Tibial artery (tissue), 4 donors: Measurements from ENCODE around the gene CUX1.

Source experiments
- DNase-seq, 2 donors: peaks; one replicate each; pipeline ENCODE4 v3.0.0-alpha.2; 2019
- H3K27ac ChIP-seq, 2 donors: fragments of 200-600 bp; sonication (generic) in 1 of 2; 1 replicate in 1 of 2; 2 replicates in 1 of 2; pipeline ENCODE4 v1.5.1; 2018 to 2019; ENCODE audit warnings: mild to moderate bottlenecking in 1 of 2
- H3K27me3 ChIP-seq, 2 donors: fragments of 200-600 bp; sonication (generic) in 1 of 2; one replicate each; pipeline versions ENCODE4 v1.5.1 to v1.6.0; 2016 to 2019
- H3K36me3 ChIP-seq, 3 donors: fragments of 200-600 bp; sonication (generic) in 2 of 3; one replicate each; pipeline ENCODE4 v1.5.1; 2016 to 2019; ENCODE audit warnings: mild to moderate bottlenecking in 2 of 3
- H3K4me1 ChIP-seq, 4 donors: fragments of 200-600 bp; sonication (generic) in 2 of 4; 1 replicate in 3 of 4; 2 replicates in 1 of 4; pipeline ENCODE4 v1.5.1; 2016 to 2019
- H3K4me3 ChIP-seq, 2 donors: fragments of 200-600 bp; sonication (generic) in 1 of 2; 1 replicate in 1 of 2; 2 replicates in 1 of 2; pipeline ENCODE4 v1.5.1; 2018 to 2019; ENCODE audit warnings: mild to moderate bottlenecking in 2 of 2
- H3K9me3 ChIP-seq, 3 donors: fragments of 200-600 bp; sonication (generic) in 1 of 3; one replicate each; pipeline ENCODE4 v1.5.1; 2016 to 2019
- CTCF ChIP-seq, 2 experiments: fragments of 200-600 bp in 1 of 2; fragments of 450-650 bp in 1 of 2; IDR thresholded peaks; one replicate each; pipeline ENCODE4 v1.5.1; 2017 to 2019; ENCODE audit warnings: antibody characterized with exemption in 2 of 2, mild to moderate bottlenecking in 1 of 2, moderate library complexity in 1 of 2
- intact Hi-C: fragments of 100-400 bp; cut with DNase I; formaldehyde crosslinking; loops from one replicate; pipeline ENCODE4 v1.15.0; 2023; ENCODE audit warnings: low total_unique reads

CUX1 gene

DNA sequence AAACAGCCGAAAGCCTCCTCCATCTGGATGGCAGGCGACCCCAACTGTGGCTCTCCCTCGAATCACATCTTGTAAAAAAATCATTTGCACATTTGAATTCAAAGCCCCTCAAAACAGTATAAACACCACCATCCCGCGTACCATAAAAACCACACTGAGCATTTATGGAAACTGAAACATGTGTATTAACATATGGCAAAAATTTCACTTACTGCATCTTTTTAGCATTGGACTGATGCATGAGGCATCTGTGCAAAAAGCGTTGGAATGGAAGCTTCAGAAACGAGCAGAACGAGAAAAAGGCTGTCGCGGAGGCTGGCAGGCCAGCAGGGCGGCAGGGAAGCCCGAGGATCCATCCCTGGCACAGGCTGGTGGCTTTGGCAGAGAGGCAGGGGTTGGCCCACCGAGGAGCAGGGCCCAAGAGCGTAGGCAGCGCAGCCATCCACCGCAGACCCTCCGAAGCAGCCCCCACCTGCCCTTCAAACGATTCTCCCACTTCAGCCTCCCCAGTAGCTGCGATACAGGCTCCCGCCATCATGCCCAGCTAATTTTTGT is 39.3 kb upstream of the CUX1 start:
- Histone ChIP-seq H3K27me3 (peaks cover 0 to 42% of the 10 kb centered on the region in 2 donors), H3K9me3 (no peaks in the 10 kb centered on the region), H3K27ac (no peak overlapping the region), H3K4me1 (no peaks in the 10 kb centered on the region), H3K36me3 (no peaks in the 10 kb centered on the region), H3K4me3 (no peak overlapping the region)
- TF ChIP-seq CTCF (IDR thresholded peaks at IDR 0.05): no peak
- intact Hi-C loops: no loop called here
- DNase-seq: no peak

- intact Hi-C loops: no loop called here
- Histone ChIP-seq H3K36me3 (no peaks in the 10 kb centered on the region), H3K9me3 (no peaks in the 10 kb centered on the region), H3K4me3 (no peak overlapping the region), H3K27me3 (peaks cover 0 to 33% of the 10 kb centered on the region in 2 donors), H3K27ac (no peak overlapping the region), H3K4me1 (peaks cover 0 to under 1% (median 0%) of the 10 kb centered on the region in 4 donors)
- DNase-seq: no peak
- TF ChIP-seq CTCF (IDR thresholded peaks at IDR 0.05): no peak
Measured at GRCh38 chr7:101779267-101779666, 38.2 kb upstream of the CUX1 start.

DNA sequence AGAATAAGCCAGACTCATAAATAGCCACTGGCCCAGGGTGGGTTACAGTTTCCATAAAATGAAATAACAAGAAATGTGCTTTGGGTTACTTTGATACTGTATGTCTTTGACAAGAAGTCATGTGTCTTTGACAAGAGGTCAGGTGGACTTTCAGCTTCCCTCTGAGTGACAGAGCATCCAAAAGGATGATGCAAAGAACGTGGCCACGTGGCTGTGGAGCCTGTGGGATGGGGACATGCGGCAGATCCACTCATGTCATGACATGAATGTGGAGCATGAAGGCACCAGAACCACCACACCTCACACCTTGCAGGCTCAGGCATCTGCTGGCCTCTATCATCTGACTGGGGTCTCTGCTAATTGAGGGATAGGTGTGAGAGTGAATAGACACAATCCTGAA is 37.1 kb upstream of the CUX1 start:
- no peaks in the 10 kb centered on the region for H3K9me3 ChIP-seq

GRCh38 chr7:101781439-101781838 is 36.0 kb upstream of the CUX1 start:
- Histone ChIP-seq H3K27ac (no peak overlapping the region), H3K4me1 (peaks cover 0 to 8% (median 0%) of the 10 kb centered on the region in 4 donors), H3K36me3 (no peaks in the 10 kb centered on the region), H3K9me3 (no peaks in the 10 kb centered on the region), H3K4me3 (no peak overlapping the region), H3K27me3 (peaks cover 0 to 20% of the 10 kb centered on the region in 2 donors)
- intact Hi-C loops: no loop called here
- DNase-seq: no peak
- no peak for TF ChIP-seq CTCF (IDR thresholded peaks at IDR 0.05)

More for the DNA sequence above, 37.1 kb upstream of the CUX1 start:
- TF ChIP-seq CTCF (IDR thresholded peaks at IDR 0.05): no peak
- no peaks in the 10 kb centered on the region for H3K36me3 ChIP-seq
- H3K4me3 ChIP-seq: no peak overlapping the region
- peaks cover 0 to 25% of the 10 kb centered on the region in 2 donors for H3K27me3 ChIP-seq
- no peak overlapping the region for H3K27ac ChIP-seq
- peaks cover 0 to 8% (median 0%) of the 10 kb centered on the region in 4 donors for H3K4me1 ChIP-seq
- no peak for DNase-seq
- intact Hi-C loops: no loop called here

GRCh38 chr7:101782476-101782875 is 35.0 kb upstream of the CUX1 start:
- TF ChIP-seq CTCF (IDR thresholded peaks at IDR 0.05): no peak
- H3K4me1 ChIP-seq: peaks cover 0 to 8% (median 0%) of the 10 kb centered on the region in 4 donors
- intact Hi-C loops: no loop called here
- H3K36me3 ChIP-seq: no peaks in the 10 kb centered on the region
- H3K27me3 ChIP-seq: peaks cover 0 to 16% of the 10 kb centered on the region in 2 donors
- H3K27ac ChIP-seq: no peak overlapping the region
- H3K9me3 ChIP-seq: peaks cover 0 to under 1% (median 0%) of the 10 kb centered on the region in 3 donors
- no peak overlapping the region for H3K4me3 ChIP-seq
- DNase-seq: no peak

DNA sequence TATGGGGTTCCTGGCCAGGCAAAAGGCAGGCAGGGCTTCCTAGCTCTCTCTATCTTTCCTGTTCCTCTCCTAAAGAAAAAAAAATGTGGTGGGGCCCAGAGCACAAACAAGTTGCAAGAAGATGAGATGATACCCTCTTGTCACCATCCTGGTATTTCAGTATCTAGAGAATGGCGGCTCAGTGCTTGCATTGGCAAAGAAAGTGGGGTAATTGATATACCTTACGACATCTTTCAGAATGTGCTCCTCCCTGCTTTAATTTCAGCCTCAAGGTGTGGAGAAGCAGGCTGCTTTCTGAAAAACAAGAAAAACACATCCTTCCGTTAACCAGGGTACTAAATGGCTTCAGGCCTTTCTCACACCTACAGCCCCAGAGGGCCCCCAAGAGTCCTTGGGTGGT is 34.5 kb upstream of the CUX1 start:
- H3K27me3 ChIP-seq: peaks cover 0 to 12% of the 10 kb centered on the region in 2 donors
- no peak for TF ChIP-seq CTCF (IDR thresholded peaks at IDR 0.05)
- intact Hi-C loops: no loop called here
- H3K27ac ChIP-seq: no peak overlapping the region
- H3K4me1 ChIP-seq: peaks cover 0 to 8% (median 0%) of the 10 kb centered on the region in 4 donors
- peaks cover 0 to 5% (median 0%) of the 10 kb centered on the region in 3 donors for H3K9me3 ChIP-seq
- DNase-seq: no peak
- H3K36me3 ChIP-seq: no peaks in the 10 kb centered on the region
- no peak overlapping the region for H3K4me3 ChIP-seq
